Skeletal muscle satellite cell (primary cell): ENCODE measurements around the gene TMEM108.

ENCODE experiments used
- H3K27me3 ChIP-seq: 2 replicates; pipeline ENCODE4 v1.7.0; 2013; ENCODE audit warnings: low read length; ENCODE audit not compliant: control insufficient read depth, insufficient read depth
- H3K36me3 ChIP-seq: 2 replicates; pipeline ENCODE4 v1.7.0; 2013; ENCODE audit warnings: mild to moderate bottlenecking, control low read depth, low read length; ENCODE audit not compliant: insufficient read depth
- H3K4me1 ChIP-seq: 2 replicates; pipeline ENCODE4 v1.7.0; 2013; ENCODE audit warnings: low read length; ENCODE audit not compliant: control insufficient read depth, insufficient read depth
- H3K4me2 ChIP-seq: 2 replicates; pipeline ENCODE4 v1.7.0; 2013; ENCODE audit warnings: mild to moderate bottlenecking, low read length
- H3K4me3 ChIP-seq: 2 replicates; pipeline ENCODE4 v1.7.0; 2013; ENCODE audit warnings: low read length
- H3K9ac ChIP-seq: 2 replicates; pipeline ENCODE4 v1.7.0; 2013; ENCODE audit warnings: mild to moderate bottlenecking, low read depth, low read length, moderate library complexity
- H3K9me3 ChIP-seq: replicated peaks from 2 replicates; pipeline ENCODE4 v1.7.0; 2013; ENCODE audit warnings: mild to moderate bottlenecking, control low read depth, low read length

The TMEM108 gene

GRCh38 chr3:133152681-133153220 lies 114.6 kb downstream of the TMEM108 start:
- Histone ChIP-seq H3K9ac (no peak overlapping the region), H3K9me3 (no peaks in the 10 kb centered on the region), H3K27me3 (no peaks in the 10 kb centered on the region)

GRCh38 chr3:133153382-133153781 lies 115.2 kb downstream of the TMEM108 start:
- H3K9me3 ChIP-seq = no peaks in the 10 kb centered on the region
- no peaks in the 10 kb centered on the region for H3K27me3 ChIP-seq
- H3K36me3 ChIP-seq = no peaks in the 10 kb centered on the region
- no peak overlapping the region for H3K4me2 ChIP-seq
- no peak overlapping the region for H3K9ac ChIP-seq
- peaks cover under 1% of the 10 kb centered on the region for H3K4me1 ChIP-seq
- no peak overlapping the region for H3K4me3 ChIP-seq

More at GRCh38 chr3:133152681-133153220, 114.6 kb downstream of the TMEM108 start:
- Histone ChIP-seq H3K4me3 (no peak overlapping the region), H3K4me1 (no peaks in the 10 kb centered on the region), H3K36me3 (no peaks in the 10 kb centered on the region), H3K4me2 (no peak overlapping the region)

GRCh38 chr3:133157716-133158115 lies 119.5 kb downstream of the TMEM108 start:
- peaks cover 3% of the 10 kb centered on the region for H3K4me1 ChIP-seq
- no peak overlapping the region for H3K4me2 ChIP-seq
- no peak overlapping the region for H3K4me3 ChIP-seq
- no peaks in the 10 kb centered on the region for H3K9me3 ChIP-seq
- H3K9ac ChIP-seq = no peak overlapping the region
- H3K36me3 ChIP-seq = no peaks in the 10 kb centered on the region
- no peaks in the 10 kb centered on the region for H3K27me3 ChIP-seq

GRCh38 chr3:133158686-133159085 lies 120.5 kb downstream of the TMEM108 start:
- Histone ChIP-seq H3K9me3 (no peaks in the 10 kb centered on the region), H3K4me1 (peaks cover 3% of the 10 kb centered on the region), H3K9ac (no peak overlapping the region), H3K4me2 (no peak overlapping the region), H3K27me3 (no peaks in the 10 kb centered on the region), H3K36me3 (no peaks in the 10 kb centered on the region), H3K4me3 (no peak overlapping the region)

GRCh38 chr3:133159498-133160475 lies 121.6 kb downstream of the TMEM108 start:
- H3K9ac ChIP-seq = no peak overlapping the region
- H3K4me2 ChIP-seq = no peak overlapping the region
- H3K36me3 ChIP-seq = no peaks in the 10 kb centered on the region
- no peaks in the 10 kb centered on the region for H3K9me3 ChIP-seq
- H3K4me3 ChIP-seq = no peak overlapping the region
- peaks cover 3% of the 10 kb centered on the region for H3K4me1 ChIP-seq
- no peaks in the 10 kb centered on the region for H3K27me3 ChIP-seq

GRCh38 chr3:133161656-133162055 lies 123.5 kb downstream of the TMEM108 start:
- Histone ChIP-seq H3K4me3 (no peak overlapping the region), H3K27me3 (no peaks in the 10 kb centered on the region), H3K4me2 (no peak overlapping the region), H3K9ac (no peak overlapping the region), H3K36me3 (no peaks in the 10 kb centered on the region), H3K4me1 (peaks cover 3% of the 10 kb centered on the region), H3K9me3 (no peaks in the 10 kb centered on the region)

- Histone ChIP-seq H3K4me2 (no peak overlapping the region), H3K4me3 (no peak overlapping the region), H3K9me3 (no peaks in the 10 kb centered on the region), H3K36me3 (no peaks in the 10 kb centered on the region), H3K9ac (no peak overlapping the region), H3K4me1 (peaks cover 3% of the 10 kb centered on the region), H3K27me3 (no peaks in the 10 kb centered on the region)
Observed at GRCh38 chr3:133162265-133162664, 124.1 kb downstream of the TMEM108 start.

- no peaks in the 10 kb centered on the region for H3K36me3 ChIP-seq
- no peak overlapping the region for H3K4me2 ChIP-seq
- no peak overlapping the region for H3K4me3 ChIP-seq
- H3K27me3 ChIP-seq = no peaks in the 10 kb centered on the region
- H3K4me1 ChIP-seq = peaks cover 3% of the 10 kb centered on the region
- H3K9me3 ChIP-seq = no peaks in the 10 kb centered on the region
- no peak overlapping the region for H3K9ac ChIP-seq
Observed at GRCh38 chr3:133162670-133163305, 124.6 kb downstream of the TMEM108 start.

- H3K9me3 ChIP-seq = no peaks in the 10 kb centered on the region
- no peak overlapping the region for H3K4me3 ChIP-seq
- no peak overlapping the region for H3K9ac ChIP-seq
Observed at GRCh38 chr3:133167340-133168024, 129.3 kb downstream of the TMEM108 start.

GRCh38 chr3:133168025-133168401 lies 129.8 kb downstream of the TMEM108 start:
- Histone ChIP-seq H3K4me2 (no peak overlapping the region), H3K36me3 (no peaks in the 10 kb centered on the region), H3K9me3 (no peaks in the 10 kb centered on the region), H3K27me3 (no peaks in the 10 kb centered on the region), H3K9ac (no peak overlapping the region), H3K4me3 (no peak overlapping the region), H3K4me1 (no peaks in the 10 kb centered on the region)

More at GRCh38 chr3:133167340-133168024, 129.3 kb downstream of the TMEM108 start:
- no peaks in the 10 kb centered on the region for H3K27me3 ChIP-seq
- H3K4me1 ChIP-seq = no peaks in the 10 kb centered on the region
- no peaks in the 10 kb centered on the region for H3K36me3 ChIP-seq
- no peak overlapping the region for H3K4me2 ChIP-seq
